ENCODE measurements around the gene SHH.

SHH gene

GRCh38 chr7:155770241-155770640 lies 42.0 kb downstream of the SHH start:
- no peak for DNase-seq (ENCODE audit: insufficient read length, low spot score)
- no peak for TF ChIP-seq POLR2A (IDR thresholded peaks at IDR 0.05; ENCODE audit: low read depth, low read length)
- FAIRE-seq = no peak

DNA sequence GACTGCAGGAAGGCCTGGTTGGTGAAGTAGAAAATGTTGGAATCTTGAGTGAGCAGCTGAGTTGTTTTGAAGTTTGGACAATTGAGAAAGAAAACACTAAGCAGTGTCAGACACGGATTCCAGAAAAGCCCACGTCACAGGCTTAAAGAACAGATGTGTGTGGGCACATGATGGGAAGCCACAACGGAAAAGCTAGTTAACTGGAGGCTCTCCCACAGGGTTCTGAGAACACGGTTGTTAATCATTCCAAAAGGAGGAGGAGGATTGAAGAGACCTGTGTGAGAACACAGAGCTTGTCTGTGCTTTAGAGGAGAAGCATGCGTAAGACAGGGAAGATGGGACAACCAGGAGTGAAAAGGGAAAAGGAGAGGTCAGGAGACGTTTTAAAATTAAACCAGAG lies 42.6 kb downstream of the SHH start:
- FAIRE-seq = no peak
- TF ChIP-seq POLR2A (IDR thresholded peaks at IDR 0.05; ENCODE audit: low read depth, low read length) = no peak
- no peak for DNase-seq (ENCODE audit: insufficient read length, low spot score)

- DNase-seq (ENCODE audit: insufficient read length, low spot score) (no peak), FAIRE-seq (no peak)
- no peak for TF ChIP-seq POLR2A (IDR thresholded peaks at IDR 0.05; ENCODE audit: low read depth, low read length)
These were observed 45.0 kb downstream of the SHH start for GRCh38 chr7:155766966-155767916.

GRCh38 chr7:155766386-155766785 lies 45.9 kb downstream of the SHH start:
- DNase-seq (ENCODE audit: insufficient read length, low spot score) = no peak
- no peak for TF ChIP-seq POLR2A (IDR thresholded peaks at IDR 0.05; ENCODE audit: low read depth, low read length)
- FAIRE-seq = no peak

DNA sequence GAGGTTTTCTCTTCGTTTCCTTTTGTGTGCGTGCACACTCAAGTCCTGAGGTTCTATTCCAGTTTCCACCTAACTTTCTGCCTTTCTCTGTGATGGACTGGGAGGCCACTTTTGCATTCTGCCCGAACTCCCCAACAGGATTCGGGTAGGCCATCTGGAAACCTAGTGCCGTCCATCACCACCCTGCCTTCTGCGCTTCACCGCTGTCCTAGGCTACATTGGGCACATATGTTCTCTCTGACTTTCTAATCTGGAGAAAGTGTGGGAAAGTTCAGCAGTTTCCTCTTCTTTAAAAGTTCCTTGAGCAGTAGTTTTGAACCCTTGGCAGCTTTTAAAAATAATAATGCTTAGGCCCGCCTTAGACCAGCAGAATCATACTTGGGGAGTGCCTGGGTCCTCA lies 46.8 kb downstream of the SHH start:
- no peak for FAIRE-seq
- no peak for DNase-seq (ENCODE audit: insufficient read length, low spot score)
- TF ChIP-seq POLR2A (IDR thresholded peaks at IDR 0.05; ENCODE audit: low read depth, low read length) = no peak

- FAIRE-seq = no peak
- TF ChIP-seq POLR2A (IDR thresholded peaks at IDR 0.05; ENCODE audit: low read depth, low read length) = no peak
- DNase-seq (ENCODE audit: insufficient read length, low spot score) = no peak
These were observed 47.8 kb downstream of the SHH start for GRCh38 chr7:155764438-155764793.

DNA sequence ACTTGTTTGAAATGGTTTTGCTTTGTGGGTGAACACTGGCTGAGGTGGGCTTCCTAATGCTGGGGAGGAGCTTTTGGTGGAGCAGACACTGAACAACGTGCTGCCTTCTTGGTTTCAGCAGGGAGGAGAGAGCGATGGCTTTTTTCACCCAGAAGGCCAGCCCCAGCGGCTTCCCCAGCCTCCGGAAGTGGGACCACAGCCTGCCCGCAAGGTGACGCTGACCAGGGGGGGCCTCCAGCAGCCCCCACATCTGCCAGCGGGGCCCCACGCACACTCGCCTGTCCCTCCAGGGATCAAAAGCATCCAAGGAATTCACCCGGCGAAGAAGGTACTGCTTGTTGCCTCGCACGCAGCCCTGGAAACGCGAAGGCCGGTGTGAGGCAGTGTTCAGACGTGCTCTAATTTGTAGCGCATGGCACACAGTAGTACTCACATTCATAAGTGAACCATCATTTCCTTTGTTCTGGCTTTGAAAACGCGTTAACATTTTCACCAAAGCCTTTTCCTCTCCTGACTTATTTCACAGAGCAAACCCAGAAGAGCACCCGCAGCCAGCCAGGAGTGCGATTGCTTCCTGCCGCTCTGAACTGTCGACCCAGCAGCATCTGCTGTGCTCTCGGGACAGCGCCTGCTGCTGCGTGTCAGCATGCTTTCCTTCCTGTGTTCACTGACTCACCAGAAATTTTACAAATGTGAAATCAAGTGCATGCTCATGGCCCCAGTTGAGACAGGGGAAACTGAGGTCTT lies 48.4 kb downstream of the SHH start:
- DNase-seq (ENCODE audit: insufficient read length, low spot score) = no peak
- no peak for FAIRE-seq
- no peak for TF ChIP-seq POLR2A (IDR thresholded peaks at IDR 0.05; ENCODE audit: low read depth, low read length)

DNA sequence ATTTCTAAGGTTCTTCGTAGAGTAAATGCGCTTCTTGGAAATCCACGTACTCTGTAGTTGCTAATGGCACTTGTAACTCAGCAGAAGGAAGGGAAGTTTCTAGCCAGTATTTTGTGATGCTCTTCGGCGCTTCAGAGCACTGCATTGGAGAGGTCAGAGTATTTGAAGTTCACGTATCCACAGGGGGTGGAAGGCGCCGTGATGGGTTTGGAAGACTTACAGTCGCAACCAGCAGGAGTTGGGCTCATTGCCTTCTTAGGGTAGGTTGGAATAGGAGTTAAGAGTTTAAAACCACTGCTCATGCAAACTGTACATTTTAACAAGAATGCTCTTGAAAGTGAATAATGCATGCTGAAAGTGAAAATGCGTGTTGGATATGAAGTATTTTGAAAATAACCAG lies 49.1 kb downstream of the SHH start:
- FAIRE-seq (no peak), DNase-seq (ENCODE audit: insufficient read length, low spot score) (no peak)
- no peak for TF ChIP-seq POLR2A (IDR thresholded peaks at IDR 0.05; ENCODE audit: low read depth, low read length)

DNA sequence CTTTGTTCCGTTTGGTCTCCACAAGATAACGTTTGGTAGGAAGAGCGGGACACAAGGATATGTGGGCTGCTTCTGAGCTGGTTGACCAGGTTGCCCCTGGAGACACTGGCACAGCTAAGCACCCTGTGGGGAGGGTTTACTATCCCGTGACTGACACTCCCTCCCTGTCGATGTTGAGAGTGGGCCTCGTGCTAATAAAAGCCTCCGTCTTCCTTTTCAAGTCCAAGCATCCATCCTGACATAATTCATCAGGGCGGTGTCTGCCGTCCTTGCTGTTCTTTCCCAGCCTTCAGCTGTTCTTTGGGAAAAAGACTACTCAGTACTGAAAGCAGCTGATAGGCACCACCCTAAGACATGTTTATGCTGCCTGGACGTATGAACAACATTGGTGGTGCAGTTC lies 49.6 kb downstream of the SHH start:
- no peak for TF ChIP-seq POLR2A (IDR thresholded peaks at IDR 0.05; ENCODE audit: low read depth, low read length)
- no peak for FAIRE-seq
- DNase-seq (ENCODE audit: insufficient read length, low spot score) = no peak

DNA sequence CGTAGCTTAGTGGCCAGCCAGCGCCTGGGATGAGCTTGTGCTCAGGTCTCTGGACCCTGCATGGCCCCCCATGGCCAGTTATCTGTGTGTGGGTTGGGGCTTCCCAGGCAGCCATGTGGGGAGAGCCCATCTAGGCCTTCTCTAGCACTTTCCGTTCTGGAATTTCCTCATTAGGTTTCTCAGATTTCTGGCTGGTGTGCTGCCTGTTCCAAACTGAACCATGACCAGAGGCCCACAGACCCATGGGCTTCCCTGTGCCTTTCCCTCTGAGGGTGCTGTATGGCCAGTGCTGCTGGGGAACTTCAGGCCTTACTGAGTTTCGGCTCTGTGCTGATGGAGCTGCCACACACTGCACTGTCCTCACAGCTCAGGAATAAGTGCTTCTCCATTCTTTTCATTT lies 50.2 kb downstream of the SHH start:
- no peak for FAIRE-seq
- no peak for TF ChIP-seq POLR2A (IDR thresholded peaks at IDR 0.05; ENCODE audit: low read depth, low read length)
- no peak for DNase-seq (ENCODE audit: insufficient read length, low spot score)

GRCh38 chr7:155761162-155761561 lies 51.1 kb downstream of the SHH start:
- FAIRE-seq = no peak
- DNase-seq (ENCODE audit: insufficient read length, low spot score) = no peak
- no peak for TF ChIP-seq POLR2A (IDR thresholded peaks at IDR 0.05; ENCODE audit: low read depth, low read length)

DNA sequence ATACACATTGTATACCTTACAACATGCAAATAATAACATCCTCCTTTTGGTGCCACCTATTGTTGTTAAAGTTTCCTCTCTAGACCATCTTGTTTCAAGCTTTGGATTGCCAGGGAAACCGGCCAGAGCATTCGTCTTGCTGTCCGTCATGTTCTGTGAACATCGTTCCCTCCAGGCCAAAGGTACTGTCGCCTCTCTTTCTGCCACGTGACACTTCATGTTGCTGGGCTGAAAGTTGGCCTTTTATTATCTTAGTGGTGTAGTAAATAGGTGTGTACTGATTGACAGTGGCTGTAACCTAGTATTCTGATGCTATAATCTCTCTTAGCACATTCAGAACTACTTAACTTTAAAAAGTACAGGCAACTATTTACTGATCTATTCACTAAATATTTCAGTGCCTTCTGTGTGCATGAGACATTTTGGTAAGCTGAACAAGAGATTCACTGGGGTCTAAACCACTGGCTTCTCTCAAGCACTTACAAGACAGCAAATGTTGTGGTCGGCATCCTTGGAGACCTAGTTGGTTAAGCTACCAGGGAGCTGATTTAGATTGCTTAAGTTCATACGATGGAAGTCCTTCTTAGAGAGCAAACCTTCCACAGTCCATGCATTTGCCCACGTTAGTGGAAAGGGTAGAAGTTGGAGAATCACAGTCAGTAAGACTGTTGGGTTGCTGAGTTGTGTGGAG lies 52.4 kb downstream of the SHH start:
- no peak for TF ChIP-seq POLR2A (IDR thresholded peaks at IDR 0.05; ENCODE audit: low read depth, low read length)
- DNase-seq (ENCODE audit: insufficient read length, low spot score) (no peak), FAIRE-seq (no peak)

DNA sequence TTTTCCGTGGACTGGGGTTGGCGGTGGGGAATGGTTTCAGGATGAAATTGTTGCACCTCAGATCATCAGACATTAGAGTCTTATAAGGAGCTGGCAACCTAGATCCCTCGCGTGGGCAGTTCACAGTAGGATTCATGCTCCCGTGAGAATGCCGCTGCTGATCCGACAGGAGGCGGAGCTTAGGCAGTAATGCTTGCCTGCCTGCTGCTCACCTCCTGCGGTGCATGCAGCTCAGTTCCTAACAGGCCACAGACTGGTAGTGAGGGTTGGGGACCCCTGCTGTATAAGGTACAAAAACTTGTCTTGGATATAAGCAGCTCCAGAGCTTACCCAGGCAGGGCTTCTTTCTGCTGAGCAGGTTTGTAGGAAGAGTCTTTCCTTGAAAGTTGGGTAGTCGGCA lies 53.9 kb downstream of the SHH start:
- DNase-seq (ENCODE audit: insufficient read length, low spot score) (no peak), FAIRE-seq (no peak)

DNA sequence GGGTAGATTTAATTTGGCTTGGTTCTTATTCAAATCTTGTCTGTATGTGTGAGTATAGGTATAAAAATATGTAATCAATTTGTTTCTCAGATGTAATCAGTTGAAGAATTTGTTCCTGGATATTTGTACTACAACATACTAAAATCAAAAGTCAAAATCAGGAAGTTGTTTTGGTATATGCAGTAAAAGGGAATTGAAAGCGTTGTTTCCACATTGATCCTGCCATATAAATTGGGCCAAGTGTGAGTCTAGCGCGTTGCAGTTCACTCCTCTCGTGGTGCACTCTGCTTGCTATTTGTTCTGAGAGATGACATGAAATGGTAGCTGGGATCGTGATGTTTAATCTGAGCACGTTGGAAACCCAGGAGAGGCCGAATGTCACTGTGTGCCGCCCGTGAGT lies 55.9 kb downstream of the SHH start:
- no peak for TF ChIP-seq POLR2A (IDR thresholded peaks at IDR 0.05; ENCODE audit: low read depth, low read length)
- no peak for DNase-seq (ENCODE audit: insufficient read length, low spot score)
- no peak for FAIRE-seq

More for the DNA sequence above, 53.9 kb downstream of the SHH start:
- TF ChIP-seq POLR2A (IDR thresholded peaks at IDR 0.05; ENCODE audit: low read depth, low read length) = no peak

All from H54 (cell line).